H1 (cell line): ENCODE data around the gene NOXO1. TPM values are rescaled to one million over a fixed set of nuclear protein-coding genes. Genes with fewer than 3 reads are reported as not detected.

Experiments used
- CTCF ChIA-PET: fragments of 300-600 bp; sonication (Branson Sonifier 250); formaldehyde crosslinking; loops from one replicate; lab custom pipeline; 2021; ENCODE audit not compliant: partially characterized antibody; lab: Charles Lee
- POLR2A ChIA-PET: fragments of 300-600 bp; sonication (Branson Sonifier 250); formaldehyde crosslinking; loops from one replicate; lab custom pipeline; 2021; ENCODE audit warnings: inconsistent platforms; ENCODE audit not compliant: partially characterized antibody; lab: Charles Lee
- DNase-seq, 2 experiments: peaks; one replicate each; pipeline versions ENCODE4 v3.0.0 to v3.0.0-alpha.2; 2010 to 2022; ENCODE audit warnings: low spot score in 2 of 2, low read depth in 1 of 2, mixed read lengths in 1 of 2
- FAIRE-seq: peaks from 2 replicates; lab custom pipeline; 2011; peaks lifted over from hg19 to GRCh38; lab: Jason Lieb, UNC
- H2AFZ ChIP-seq: 2 replicates; pipeline ENCODE4 v1.8.1; 2012; ENCODE audit warnings: low read length, inconsistent platforms
- H2AK5ac ChIP-seq: 2 replicates; pipeline ENCODE4 v1.6.1; 2013; ENCODE audit warnings: low read depth, low read length
- H2BK120ac ChIP-seq: replicated peaks from 2 replicates; pipeline ENCODE3; 2013; ENCODE audit warnings: low read depth, low read length, inconsistent platforms
- H2BK12ac ChIP-seq: 2 replicates; pipeline ENCODE4 v1.6.1; 2013; ENCODE audit warnings: low read depth, low read length
- H2BK15ac ChIP-seq: 2 replicates; pipeline ENCODE4 v1.6.1; 2013; ENCODE audit warnings: low read length
- H2BK20ac ChIP-seq: 2 replicates; pipeline ENCODE4 v1.6.1; 2013; ENCODE audit warnings: low read length
- H2BK5ac ChIP-seq: 2 replicates; pipeline ENCODE4 v1.6.1; 2013; ENCODE audit warnings: low read depth, low read length
- H3K14ac ChIP-seq: 2 replicates; pipeline ENCODE4 v1.6.1; 2013; ENCODE audit warnings: inconsistent platforms; ENCODE audit not compliant: insufficient read length
- H3K18ac ChIP-seq: 2 replicates; pipeline ENCODE4 v1.6.1; 2013; ENCODE audit warnings: low read length; ENCODE audit errors: extremely low read depth
- H3K23ac ChIP-seq: 2 replicates; pipeline ENCODE4 v1.6.1; 2013; ENCODE audit warnings: inconsistent platforms; ENCODE audit not compliant: insufficient read length
- H3K23me2 ChIP-seq: 2 replicates; pipeline ENCODE4 v1.6.1; 2013; ENCODE audit warnings: low read depth, low read length
- H3K27ac ChIP-seq: 2 replicates; pipeline ENCODE4 v1.6.1; 2011; ENCODE audit warnings: low read depth, low read length, inconsistent platforms
- H3K27me3 ChIP-seq, 4 experiments: replicated peaks in 1 of 4; 1 replicate in 1 of 4; 2 replicates in 3 of 4; pipeline versions ENCODE4 v1.6.1 to v1.8.1; 2011 to 2013; ENCODE audit warnings: low read length in 3 of 4, mild to moderate bottlenecking in 3 of 4, inconsistent platforms in 2 of 4, mixed read lengths in 2 of 4, moderate library complexity in 1 of 4; ENCODE audit not compliant: control insufficient read depth in 3 of 4, insufficient read depth in 3 of 4; ENCODE audit errors: extremely low read depth in 1 of 4
- H3K36me3 ChIP-seq, 4 experiments: 2 replicates each; pipeline versions ENCODE4 v1.6.1 to v1.8.1; 2011 to 2013; ENCODE audit warnings: mild to moderate bottlenecking in 4 of 4, low read length in 3 of 4, moderate library complexity in 2 of 4, control low read depth in 1 of 4, inconsistent platforms in 1 of 4; ENCODE audit not compliant: insufficient read depth in 4 of 4, control insufficient read depth in 2 of 4
- H3K4ac ChIP-seq: replicated peaks from 2 replicates; pipeline ENCODE3; 2013; ENCODE audit warnings: low read length, low read depth, mixed read lengths, inconsistent platforms; ENCODE audit not compliant: insufficient read length
- H3K4me1 ChIP-seq, 4 experiments: replicated peaks in 1 of 4; 1 replicate in 1 of 4; 2 replicates in 3 of 4; pipeline versions ENCODE4 v1.6.1 to v1.8.1; 2011 to 2013; ENCODE audit warnings: low read length in 3 of 4, inconsistent platforms in 2 of 4, mixed read lengths in 1 of 4; ENCODE audit not compliant: insufficient read depth in 4 of 4, control insufficient read depth in 3 of 4
- H3K4me2 ChIP-seq, 2 experiments: 2 replicates each; pipeline versions ENCODE4 v1.6.1 to v1.8.1; 2011 to 2013; ENCODE audit warnings: low read depth in 2 of 2, low read length in 2 of 2, control low read depth in 1 of 2, inconsistent platforms in 1 of 2, mild to moderate bottlenecking in 1 of 2; ENCODE audit not compliant: insufficient read depth in 1 of 2
- H3K4me3 ChIP-seq, 4 experiments: fragments of 200-600, 300-600 bp in 1 of 4; sonication (generic), shearing (Covaris generic), sonication (Bioruptor Twin) in 1 of 4; 2 replicates each; pipeline versions ENCODE4 v1.5.1 to v1.8.1; 2011 to 2016; ENCODE audit warnings: low read length in 4 of 4, low read depth in 3 of 4, control low read depth in 2 of 4, inconsistent platforms in 2 of 4, mild to moderate bottlenecking in 2 of 4, mixed read lengths in 1 of 4, moderate library complexity in 1 of 4; ENCODE audit not compliant: insufficient read depth in 2 of 4; ENCODE audit errors: extremely low read depth in 1 of 4
- H3K56ac ChIP-seq: replicated peaks from 2 replicates; pipeline ENCODE3; 2013; ENCODE audit warnings: low read depth, mild to moderate bottlenecking, mixed read lengths, low read length, inconsistent platforms; ENCODE audit not compliant: insufficient read length
- H3K79me1 ChIP-seq: 2 replicates; pipeline ENCODE4 v1.6.1; 2013; ENCODE audit warnings: low read depth, low read length, control low read depth
- H3K79me2 ChIP-seq, 2 experiments: 2 replicates each; pipeline versions ENCODE4 v1.6.1 to v1.8.1; 2012 to 2013; ENCODE audit warnings: low read length in 2 of 2, mild to moderate bottlenecking in 2 of 2, inconsistent platforms in 1 of 2; ENCODE audit not compliant: insufficient read depth in 2 of 2, control insufficient read depth in 1 of 2
- H3K9ac ChIP-seq, 4 experiments: replicated peaks in 1 of 4; 1 replicate in 1 of 4; 2 replicates in 3 of 4; pipeline versions ENCODE4 v1.6.1 to v1.8.1; 2011 to 2013; ENCODE audit warnings: low read depth in 3 of 4, low read length in 3 of 4, control low read depth in 2 of 4, mild to moderate bottlenecking in 2 of 4, moderate library complexity in 2 of 4, inconsistent platforms in 1 of 4; ENCODE audit errors: extremely low read depth in 1 of 4
- H3K9me3 ChIP-seq, 2 experiments: 2 replicates each; pipeline versions ENCODE4 v1.6.1 to v1.8.1; 2012 to 2013; ENCODE audit warnings: mild to moderate bottlenecking in 2 of 2, moderate library complexity in 2 of 2, control low read depth in 1 of 2, inconsistent platforms in 1 of 2, low read depth in 1 of 2, low read length in 1 of 2, mixed read lengths in 1 of 2; ENCODE audit not compliant: insufficient read depth in 2 of 2
- H4K20me1 ChIP-seq, 2 experiments: replicated peaks in 1 of 2; 2 replicates each; pipeline versions ENCODE3 to v1.8.1; 2011 to 2013; ENCODE audit warnings: inconsistent platforms in 2 of 2, low read length in 2 of 2, mild to moderate bottlenecking in 1 of 2; ENCODE audit not compliant: insufficient read depth in 2 of 2, control insufficient read depth in 1 of 2
- H4K5ac ChIP-seq: 2 replicates; pipeline ENCODE4 v1.6.1; 2013; ENCODE audit warnings: low read length, low read depth, mixed read lengths, inconsistent platforms; ENCODE audit not compliant: insufficient read length
- H4K8ac ChIP-seq: 2 replicates; pipeline ENCODE4 v1.8.0; 2013; ENCODE audit warnings: mild to moderate bottlenecking, moderate library complexity, low read length, inconsistent platforms; ENCODE audit not compliant: insufficient read depth; ENCODE audit errors: extremely low read depth
- H4K91ac ChIP-seq: replicated peaks from 2 replicates; pipeline ENCODE3; 2013; ENCODE audit warnings: low read length, mixed read lengths, inconsistent platforms; ENCODE audit not compliant: insufficient read length
- BCL11A ChIP-seq, 2 experiments: IDR thresholded peaks; one replicate each; pipeline ENCODE4 v1.6.1; 2011; ENCODE audit warnings: low read depth in 2 of 2, low read length in 2 of 2, mild to moderate bottlenecking in 2 of 2
- CTBP2 ChIP-seq: IDR thresholded peaks from 2 replicates; pipeline ENCODE4 v1.7.0; 2011; ENCODE audit warnings: borderline replicate concordance, mild to moderate bottlenecking, moderate library complexity, mixed read lengths, low read length; ENCODE audit not compliant: insufficient read depth, insufficient read length
- KDM4A ChIP-seq: IDR thresholded peaks from one replicate; pipeline ENCODE4 v1.7.1; 2012; ENCODE audit warnings: low read depth, mild to moderate bottlenecking, moderate library complexity, low read length, inconsistent platforms; ENCODE audit not compliant: severe bottlenecking
- NANOG ChIP-seq: IDR thresholded peaks from 2 replicates; pipeline ENCODE4 v1.6.1; 2011; ENCODE audit warnings: low read length, low read depth, mild to moderate bottlenecking, inconsistent platforms; ENCODE audit not compliant: insufficient read depth, poor library complexity, severe bottlenecking
- POLR2AphosphoS5 ChIP-seq: IDR thresholded peaks from 2 replicates; pipeline ENCODE4 v1.6.1; 2011; ENCODE audit warnings: low read depth, low read length
- RXRA ChIP-seq: IDR thresholded peaks from 2 replicates; pipeline ENCODE4 v1.6.1; 2011; ENCODE audit warnings: low read depth, mild to moderate bottlenecking, low read length, moderate library complexity; ENCODE audit not compliant: insufficient read depth
- SAP30 ChIP-seq: fragments of 300-600 bp; sonication (generic); IDR thresholded peaks from 2 replicates; pipeline ENCODE4 v1.7.1; 2012; ENCODE audit warnings: low read length, moderate library complexity, mild to moderate bottlenecking, inconsistent platforms; ENCODE audit not compliant: insufficient read depth, insufficient replicate concordance
- SIRT6 ChIP-seq: IDR thresholded peaks from one replicate; pipeline ENCODE4 v1.7.1; 2012; ENCODE audit warnings: low read length, inconsistent platforms
- WGBS, 2 experiments: shearing (Covaris generic) in 1 of 2; methylation state at CpG; one replicate each; pipeline versions ENCODE4 v1.1.6 to v1.1.7; 2013 to 2015; ENCODE audit warnings: low lambda C conversion rate in 2 of 2, mixed read lengths in 2 of 2, inconsistent platforms in 1 of 2, low coverage in 1 of 2, missing lambda C conversion rate in 1 of 2; ENCODE audit not compliant: insufficient replicate concordance in 2 of 2, insufficient coverage in 1 of 2, insufficient read length in 1 of 2; ENCODE audit errors: extremely low coverage in 1 of 2, missing lambda C conversion rate in 1 of 2; 5-methylcytosine and 5-hydroxymethylcytosine counted together
- polyA plus RNA-seq, 7 experiments: library from polyadenylated mRNA; depleted of rRNA in 3 of 7; stranded (reverse) in 5 of 7; unstranded in 2 of 7; fragments of >200 nt in 5 of 7; fragments of 200-250 nt in 2 of 7; gene quantifications; 1 replicate in 5 of 7; 2 replicates in 1 of 7; 4 replicates in 1 of 7; pipeline versions ENCODE4 v1.2.1 to v1.2.3, GENCODE V29; 2011 to 2013; ENCODE audit warnings: missing spikeins in 2 of 7, mixed read lengths in 2 of 7
- total RNA-seq: library from RNA; stranded (reverse); fragmentation: NEBNext Ultra II Directional; extraction: Animal tissue kit (Norgen Biotek cat#: 25700); gene quantifications from 2 replicates; pipeline ENCODE4 v1.2.1, GENCODE V29; 2021
- TF ChIP-seq, protein P1 (sequence below): IDR thresholded peaks from 2 replicates; pipeline ENCODE4 v1.6.1; 2011; ENCODE audit warnings: low read length, improper control_type of control experiment
- TF ChIP-seq, protein P2 (sequence below): IDR thresholded peaks from 2 replicates; pipeline ENCODE4 v1.6.1; 2011; ENCODE audit warnings: low read depth, mild to moderate bottlenecking, low read length; ENCODE audit not compliant: insufficient read depth

The NOXO1 gene
- total and polyA plus RNA-seq, 2 of the 8 experiments (the other 6 are each of a cell fraction or from before 2014, with no cell fraction given) = 1.3 to 2.5 TPM

DNA sequence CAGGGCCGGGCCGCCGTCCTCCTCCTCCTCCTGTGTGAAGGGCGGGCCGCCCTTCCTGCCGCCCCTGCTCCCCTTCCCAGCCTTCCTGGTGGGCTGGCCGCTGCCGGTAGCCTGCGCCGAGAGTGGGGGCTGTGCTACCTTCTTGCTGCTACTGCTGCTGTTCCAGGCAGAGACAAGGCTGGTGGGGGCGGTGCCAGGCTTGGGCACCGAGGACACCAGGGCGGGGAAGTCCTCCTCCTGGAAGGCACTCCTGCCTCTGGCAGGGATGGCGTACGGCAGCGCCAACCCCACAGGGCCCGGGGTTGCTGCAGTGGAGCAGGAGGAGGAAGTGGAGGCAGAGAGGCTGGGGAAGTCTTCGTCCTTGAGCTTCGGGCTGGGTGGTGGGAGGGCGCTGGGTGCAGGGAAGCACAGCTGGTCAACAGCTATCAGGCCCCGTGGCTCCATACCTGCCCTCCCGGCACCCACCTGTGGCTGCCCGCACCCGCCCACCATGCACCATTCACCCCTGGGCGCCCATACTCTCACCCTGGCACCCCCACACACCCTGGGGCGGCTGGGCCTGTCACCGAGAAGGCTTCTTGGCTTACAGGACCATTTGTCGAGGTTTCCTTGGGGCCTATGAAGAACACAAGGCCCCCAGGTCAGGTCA lies 18.7 kb upstream of the NOXO1 start:
- no peak overlapping the region for H3K9ac ChIP-seq
- no peak for TF ChIP-seq NANOG
- TF ChIP-seq BCL11A (IDR thresholded peaks at IDR 0.05; ENCODE audit: low read depth in 2 of 2, low read length in 2 of 2) = no peak
- no peak for TF ChIP-seq SAP30
- TF ChIP-seq RXRA = no peak
- no peak for TF ChIP-seq KDM4A
- TF ChIP-seq, protein P1, sequence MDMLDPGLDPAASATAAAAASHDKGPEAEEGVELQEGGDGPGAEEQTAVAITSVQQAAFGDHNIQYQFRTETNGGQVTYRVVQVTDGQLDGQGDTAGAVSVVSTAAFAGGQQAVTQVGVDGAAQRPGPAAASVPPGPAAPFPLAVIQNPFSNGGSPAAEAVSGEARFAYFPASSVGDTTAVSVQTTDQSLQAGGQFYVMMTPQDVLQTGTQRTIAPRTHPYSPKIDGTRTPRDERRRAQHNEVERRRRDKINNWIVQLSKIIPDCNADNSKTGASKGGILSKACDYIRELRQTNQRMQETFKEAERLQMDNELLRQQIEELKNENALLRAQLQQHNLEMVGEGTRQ = no peak
- TF ChIP-seq SIRT6 = no peak
- TF ChIP-seq POLR2AphosphoS5 = no peak
- no peak for TF ChIP-seq CTBP2
- TF ChIP-seq, protein P2, sequence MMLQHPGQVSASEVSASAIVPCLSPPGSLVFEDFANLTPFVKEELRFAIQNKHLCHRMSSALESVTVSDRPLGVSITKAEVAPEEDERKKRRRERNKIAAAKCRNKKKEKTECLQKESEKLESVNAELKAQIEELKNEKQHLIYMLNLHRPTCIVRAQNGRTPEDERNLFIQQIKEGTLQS = no peak

More for the DNA sequence above, 18.7 kb upstream of the NOXO1 start:
- Histone ChIP-seq H3K23ac (no peak overlapping the region), H3K4me1 (peaks cover 0 to 13% (median 7%) of the 10 kb centered on the region in 4 experiments; a peak in 5 of 7 replicates), H4K8ac (no peak overlapping the region), H3K79me1 (no peaks in the 10 kb centered on the region), H3K36me3 (peaks cover 24 to 52% (median 42%) of the 10 kb centered on the region in 4 experiments), H3K23me2 (no peaks in the 10 kb centered on the region), H3K4me3 (no peak overlapping the region), H4K5ac (no peak overlapping the region), H3K14ac (no peak overlapping the region), H4K91ac (no peak overlapping the region), H4K20me1 (peaks cover 15 to 39% of the 10 kb centered on the region in 2 experiments), H3K27me3 (no peaks in the 10 kb centered on the region), H2AK5ac (no peak overlapping the region), H3K79me2 (peaks cover 0 to 9% of the 10 kb centered on the region in 2 experiments; a peak in 2 of 4 replicates), H3K4me2 (no peak overlapping the region), H2AFZ (no peak overlapping the region), H3K27ac (no peak overlapping the region), H2BK12ac (no peak overlapping the region), H3K9me3 (no peaks in the 10 kb centered on the region), H2BK5ac (no peak overlapping the region), H2BK15ac (no peak overlapping the region), H2BK120ac (no peak overlapping the region), H3K56ac (no peak overlapping the region), H2BK20ac (no peak overlapping the region), H3K4ac (no peak overlapping the region), H3K18ac (no peak overlapping the region)
- 90% methylated on average over 19 of the region's 28 CpGs; no CpG with 5 or more reads in 1 of the 2 experiments for WGBS, 2 experiments
- POLR2A ChIA-PET = interaction anchor here (2.1 to 28.2 kb wide), 4 partner anchors 21 to 155 kb away, joined by 5 to 736 read pairs (median 8); partner anchors contain the start of genes NDUFB10, RNF151, RPS2 and TBL3
- CTCF ChIA-PET = interaction anchor here (0.6 to 2.8 kb wide), 4 partner anchors 16 to 393 kb away, joined by 3 to 8 read pairs (median 4); no protein-coding TSS in a partner anchor
- FAIRE-seq (no peak), DNase-seq (no peak)
